HepG2 (cell line): ENCODE results near the gene NME7. TPM values are rescaled to one million over a fixed set of nuclear protein-coding genes. Genes with fewer than 3 reads are reported as not detected.

Experiments used
- ATAC-seq: fragments of 200-7000 bp; cut with Tn5 transposase; 3 replicates; pipeline ENCODE4 v1.9.1; 2020; ENCODE audit warnings: mild to moderate bottlenecking, moderate library complexity
- BruUV-seq: library from RNA; stranded (reverse); fragments of 400-500 nt; replicated peaks from 2 replicates; lab custom pipeline; 2021; lab: Mats Ljungman, UMichigan
- CTCF ChIA-PET: fragments of 300-600 bp; formaldehyde crosslinking; extraction: SDS; loops from one replicate; lab custom pipeline; 2021; ENCODE audit warnings: low total read pairs, inconsistent platforms, low intra/inter-chr PET ratio; lab: Yijun Ruan, JAX
- POLR2A ChIA-PET: fragments of 350-600 bp; sonication (Branson Sonifier 250); formaldehyde crosslinking; loops from one replicate; lab custom pipeline; 2020; ENCODE audit warnings: antibody characterized with exemption, inconsistent platforms; lab: Yijun Ruan, JAX
- DNase-seq: peaks from one replicate; pipeline ENCODE4 v3.0.0-alpha.2; 2015; ENCODE audit warnings: low spot score
- FAIRE-seq: peaks from 3 replicates; lab custom pipeline; 2011; peaks lifted over from hg19 to GRCh38; lab: Jason Lieb, UNC
- H2AFZ ChIP-seq: one replicate; pipeline ENCODE4 v1.6.1; 2011; ENCODE audit warnings: low read length, inconsistent platforms
- H3K27ac ChIP-seq: fragments of 300-600 bp; 3 replicates; pipeline ENCODE4 v1.8.0; 2011; ENCODE audit warnings: mixed run types, mild to moderate bottlenecking, mixed read lengths, low read length, inconsistent platforms; ENCODE audit not compliant: insufficient read depth; ENCODE audit errors: extremely low read length
- H3K27me3 ChIP-seq, 2 experiments: fragments of 200-600 bp in 1 of 2; 2 replicates in 1 of 2; 3 replicates in 1 of 2; pipeline versions ENCODE4 v1.6.0 to v1.8.0; 2011; ENCODE audit warnings: low read length in 2 of 2, mild to moderate bottlenecking in 2 of 2, moderate library complexity in 2 of 2, inconsistent platforms in 1 of 2; ENCODE audit not compliant: insufficient read depth in 2 of 2, control insufficient read depth in 1 of 2
- H3K36me3 ChIP-seq, 2 experiments: fragments of 200-600 bp in 1 of 2; replicated peaks in 1 of 2; 2 replicates in 1 of 2; 3 replicates in 1 of 2; pipeline versions ENCODE4 v1.5.1 to v1.8.0; 2011; ENCODE audit warnings: low read length in 2 of 2, inconsistent platforms in 1 of 2; ENCODE audit not compliant: insufficient read depth in 2 of 2, control insufficient read depth in 1 of 2
- H3K4me1 ChIP-seq: 2 replicates; pipeline ENCODE4 v1.5.1; 2012; ENCODE audit warnings: low read length, inconsistent platforms; ENCODE audit not compliant: insufficient read depth
- H3K4me2 ChIP-seq: 2 replicates; pipeline ENCODE4 v1.6.0; 2011; ENCODE audit warnings: low read depth, low read length, inconsistent platforms
- H3K4me3 ChIP-seq, 3 experiments: fragments of 200-600 bp in 1 of 3; sonication (generic), shearing (Covaris generic) in 1 of 3; replicated peaks in 1 of 3; 2 replicates each; pipeline ENCODE4 v1.5.1; 2011 to 2016; ENCODE audit warnings: low read length in 3 of 3, inconsistent platforms in 2 of 3, low read depth in 2 of 3, mild to moderate bottlenecking in 2 of 3, control low read depth in 1 of 3, mixed read lengths in 1 of 3; ENCODE audit not compliant: insufficient read depth in 1 of 3
- H3K79me2 ChIP-seq: one replicate; pipeline ENCODE4 v1.6.1; 2011; ENCODE audit warnings: low read length, inconsistent platforms; ENCODE audit not compliant: insufficient read depth
- H3K9ac ChIP-seq: 2 replicates; pipeline ENCODE4 v1.6.0; 2011; ENCODE audit warnings: mild to moderate bottlenecking, low read depth, low read length, inconsistent platforms; ENCODE audit not compliant: insufficient read depth
- H3K9me3 ChIP-seq: 2 replicates; pipeline ENCODE4 v1.5.1; 2012; ENCODE audit warnings: mild to moderate bottlenecking, low read length
- H4K20me1 ChIP-seq: 2 replicates; pipeline ENCODE4 v1.6.0; 2011; ENCODE audit warnings: inconsistent platforms, mild to moderate bottlenecking, low read length, moderate library complexity; ENCODE audit not compliant: insufficient read depth
- ARNTL ChIP-seq: sonication (generic); formaldehyde crosslinking; IDR thresholded peaks from 2 replicates; pipeline ENCODE4 v1.4.0; 2020; ENCODE audit warnings: mild to moderate bottlenecking, missing genetic modification reagents
- CEBPG ChIP-seq: IDR thresholded peaks from 2 replicates; pipeline ENCODE4 v1.6.1; 2016
- FOXO1 ChIP-seq: sonication (generic); formaldehyde crosslinking; IDR thresholded peaks from 2 replicates; pipeline ENCODE4 v1.4.0; 2020; ENCODE audit warnings: missing genetic modification reagents
- ZFYVE20 ChIP-seq: sonication (generic); formaldehyde crosslinking; IDR thresholded peaks from 2 replicates; pipeline ENCODE4 v1.8.0; 2023; ENCODE audit warnings: low read depth, mild to moderate bottlenecking, moderate library complexity, missing genetic modification reagents, borderline replicate concordance
- ZNF3 ChIP-seq: IDR thresholded peaks from 2 replicates; pipeline ENCODE4 v1.7.0; 2017; ENCODE audit warnings: inconsistent platforms
- ZNF333 ChIP-seq: sonication (generic); formaldehyde crosslinking; IDR thresholded peaks from 2 replicates; pipeline ENCODE4 v1.4.0; 2020; ENCODE audit warnings: mild to moderate bottlenecking, missing genetic modification reagents, borderline replicate concordance
- WGBS: methylation state at CpG from one replicate; pipeline ENCODE4 v1.1.6; 2017; ENCODE audit warnings: low lambda C conversion rate; 5-methylcytosine and 5-hydroxymethylcytosine counted together
- in situ Hi-C: cut with HindIII; loops from 2 replicates; pipeline ENCODE4 v1.10.0; 2017; ENCODE audit warnings: low pct_unique_long_range_greater_than_20kb; ENCODE audit not compliant: extremely low pct_ligation_motif_present
- intact Hi-C: fragments of 100-400 bp; cut with micrococcal nuclease; formaldehyde crosslinking; loops from one replicate; pipeline ENCODE4 v1.10.0; 2022; ENCODE audit not compliant: unreplicated experiment
- polyA plus RNA-seq, 8 experiments: library from polyadenylated mRNA; depleted of rRNA in 3 of 8; stranded (reverse) in 7 of 8; unstranded in 1 of 8; fragments of >200 nt; fragmentation: Illumina TruSeq in 4 of 8; extraction: Trizol in 4 of 8; gene quantifications; 2 replicates each; pipeline versions ENCODE4 v1.2.1 to v1.2.3, GENCODE V29; 2011 to 2016; ENCODE audit warnings: low read depth in 4 of 8, missing spikeins in 1 of 8, mixed read lengths in 1 of 8; ENCODE audit not compliant: insufficient read depth in 1 of 8
- total RNA-seq, 5 experiments: library from RNA; depleted of rRNA; stranded (reverse); fragments of >200 nt; fragmentation: Illumina TruSeq; extraction: Trizol; gene quantifications; 2 replicates each; pipeline ENCODE4 v1.2.3, GENCODE V29; 2016; ENCODE audit warnings: low read depth in 1 of 5
- TF ChIP-seq, protein P1 (sequence below): sonication (generic); formaldehyde crosslinking; IDR thresholded peaks from 2 replicates; pipeline ENCODE4 v1.4.0; 2020; ENCODE audit warnings: mild to moderate bottlenecking, missing genetic modification reagents
- TF ChIP-seq, protein P2 (sequence below): sonication (generic); formaldehyde crosslinking; IDR thresholded peaks from 2 replicates; pipeline ENCODE4 v1.5.0; 2020; ENCODE audit warnings: mild to moderate bottlenecking, missing genetic modification reagents
- TF ChIP-seq, protein P3 (sequence below): sonication (generic); formaldehyde crosslinking; IDR thresholded peaks from 2 replicates; pipeline ENCODE4 v1.4.0; 2020; ENCODE audit warnings: missing genetic modification reagents, borderline replicate concordance

NME7 gene
- total and polyA plus RNA-seq, 2 of the 13 experiments (the other 11 are each of a cell fraction or from before 2014, with no cell fraction given), result 9.4 to 22.5 TPM

DNA sequence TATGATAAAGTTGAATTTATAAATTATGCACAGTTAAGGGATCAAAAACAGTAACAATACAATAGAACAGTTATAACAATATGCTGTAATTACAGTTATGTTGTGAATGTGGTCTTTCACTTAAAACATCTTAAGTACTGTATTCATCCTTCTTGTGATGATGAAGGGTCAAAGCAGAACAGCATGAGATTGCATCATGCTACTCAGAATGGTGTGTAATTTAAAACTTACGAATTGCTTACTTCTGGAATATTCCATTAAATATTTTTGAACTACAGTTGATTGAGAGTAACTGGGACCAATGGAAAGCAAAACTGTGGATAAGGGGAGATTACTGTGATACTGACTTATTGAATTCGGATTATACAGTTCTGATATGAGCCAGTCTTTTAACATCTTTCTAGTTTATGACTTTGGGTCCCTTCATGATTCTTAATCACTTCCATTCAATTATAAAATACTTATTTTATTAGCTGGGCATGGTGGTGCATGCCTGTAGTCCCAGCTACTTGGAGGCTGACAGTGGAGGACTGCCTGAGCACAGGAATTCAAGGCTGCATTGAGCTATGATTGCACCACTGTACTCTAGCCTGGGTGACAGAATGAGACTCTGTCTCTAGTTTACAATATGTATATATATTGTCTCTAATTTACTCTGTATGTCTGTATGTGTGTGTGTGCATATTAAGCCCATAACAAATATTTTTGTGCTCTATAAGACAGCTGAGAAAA lies 217.9 kb downstream of the NME7 start:
- DNase-seq (no peak), ATAC-seq (no peak), FAIRE-seq (no peak)
- CTCF ChIA-PET, result no interaction called here
- peak overlapping the region; percentile 95 for H3K27ac ChIP-seq
- H2AFZ ChIP-seq, result no peak overlapping the region
- no peak overlapping the region for H3K9ac ChIP-seq
- H3K4me2 ChIP-seq, result no peak overlapping the region
- no peaks in the 10 kb centered on the region for H3K36me3 ChIP-seq
- in situ Hi-C loops (no loop called here), intact Hi-C loops (loop anchor here (5.0 kb wide), 2 partner anchors 103 to 198 kb away; no protein-coding TSS in a partner anchor)
- H3K4me3 ChIP-seq, result no peak overlapping the region
- no peaks in the 10 kb centered on the region for H4K20me1 ChIP-seq
- 96% methylated on average over 2 of the region's 2 CpGs for WGBS
- no TSS peak for BruUV-seq
- no peaks in the 10 kb centered on the region for H3K79me2 ChIP-seq
- peaks cover 66% of the 10 kb centered on the region for H3K4me1 ChIP-seq
- no peaks in the 10 kb centered on the region for H3K27me3 ChIP-seq
- no peaks in the 10 kb centered on the region for H3K9me3 ChIP-seq
- POLR2A ChIA-PET, result interaction anchor here (0.7 to 2.0 kb wide), 3 partner anchors 41 to 44 kb away, joined by 3 to 11 read pairs (median 8); partner anchors contain the start of gene ATP1B1
- TF ChIP-seq ZNF3 (0 out of 2 replicates have a peak, but pooled peaks have one; percentile 37), ZFYVE20 (CRISPR knock-in tag) (no peak), ZNF333 (CRISPR knock-in tag) (no peak), FOXO1 (CRISPR knock-in tag) (no peak), ARNTL (no peak), CEBPG (CRISPR knock-in tag) (peak; percentile 43; the same call in 1 of the 2 replicates)
- TF ChIP-seq, protein P1, sequence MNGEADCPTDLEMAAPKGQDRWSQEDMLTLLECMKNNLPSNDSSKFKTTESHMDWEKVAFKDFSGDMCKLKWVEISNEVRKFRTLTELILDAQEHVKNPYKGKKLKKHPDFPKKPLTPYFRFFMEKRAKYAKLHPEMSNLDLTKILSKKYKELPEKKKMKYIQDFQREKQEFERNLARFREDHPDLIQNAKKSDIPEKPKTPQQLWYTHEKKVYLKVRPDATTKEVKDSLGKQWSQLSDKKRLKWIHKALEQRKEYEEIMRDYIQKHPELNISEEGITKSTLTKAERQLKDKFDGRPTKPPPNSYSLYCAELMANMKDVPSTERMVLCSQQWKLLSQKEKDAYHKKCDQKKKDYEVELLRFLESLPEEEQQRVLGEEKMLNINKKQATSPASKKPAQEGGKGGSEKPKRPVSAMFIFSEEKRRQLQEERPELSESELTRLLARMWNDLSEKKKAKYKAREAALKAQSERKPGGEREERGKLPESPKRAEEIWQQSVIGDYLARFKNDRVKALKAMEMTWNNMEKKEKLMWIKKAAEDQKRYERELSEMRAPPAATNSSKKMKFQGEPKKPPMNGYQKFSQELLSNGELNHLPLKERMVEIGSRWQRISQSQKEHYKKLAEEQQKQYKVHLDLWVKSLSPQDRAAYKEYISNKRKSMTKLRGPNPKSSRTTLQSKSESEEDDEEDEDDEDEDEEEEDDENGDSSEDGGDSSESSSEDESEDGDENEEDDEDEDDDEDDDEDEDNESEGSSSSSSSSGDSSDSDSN (CRISPR knock-in tag), result no peak
- TF ChIP-seq, protein P2, sequence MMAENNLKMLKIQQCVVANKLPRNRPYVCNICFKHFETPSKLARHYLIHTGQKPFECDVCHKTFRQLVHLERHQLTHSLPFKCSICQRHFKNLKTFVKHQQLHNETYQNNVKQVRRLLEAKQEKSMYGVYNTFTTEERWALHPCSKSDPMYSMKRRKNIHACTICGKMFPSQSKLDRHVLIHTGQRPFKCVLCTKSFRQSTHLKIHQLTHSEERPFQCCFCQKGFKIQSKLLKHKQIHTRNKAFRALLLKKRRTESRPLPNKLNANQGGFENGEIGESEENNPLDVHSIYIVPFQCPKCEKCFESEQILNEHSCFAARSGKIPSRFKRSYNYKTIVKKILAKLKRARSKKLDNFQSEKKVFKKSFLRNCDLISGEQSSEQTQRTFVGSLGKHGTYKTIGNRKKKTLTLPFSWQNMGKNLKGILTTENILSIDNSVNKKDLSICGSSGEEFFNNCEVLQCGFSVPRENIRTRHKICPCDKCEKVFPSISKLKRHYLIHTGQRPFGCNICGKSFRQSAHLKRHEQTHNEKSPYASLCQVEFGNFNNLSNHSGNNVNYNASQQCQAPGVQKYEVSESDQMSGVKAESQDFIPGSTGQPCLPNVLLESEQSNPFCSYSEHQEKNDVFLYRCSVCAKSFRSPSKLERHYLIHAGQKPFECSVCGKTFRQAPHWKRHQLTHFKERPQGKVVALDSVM, result peak; percentile 94
- TF ChIP-seq, protein P3, sequence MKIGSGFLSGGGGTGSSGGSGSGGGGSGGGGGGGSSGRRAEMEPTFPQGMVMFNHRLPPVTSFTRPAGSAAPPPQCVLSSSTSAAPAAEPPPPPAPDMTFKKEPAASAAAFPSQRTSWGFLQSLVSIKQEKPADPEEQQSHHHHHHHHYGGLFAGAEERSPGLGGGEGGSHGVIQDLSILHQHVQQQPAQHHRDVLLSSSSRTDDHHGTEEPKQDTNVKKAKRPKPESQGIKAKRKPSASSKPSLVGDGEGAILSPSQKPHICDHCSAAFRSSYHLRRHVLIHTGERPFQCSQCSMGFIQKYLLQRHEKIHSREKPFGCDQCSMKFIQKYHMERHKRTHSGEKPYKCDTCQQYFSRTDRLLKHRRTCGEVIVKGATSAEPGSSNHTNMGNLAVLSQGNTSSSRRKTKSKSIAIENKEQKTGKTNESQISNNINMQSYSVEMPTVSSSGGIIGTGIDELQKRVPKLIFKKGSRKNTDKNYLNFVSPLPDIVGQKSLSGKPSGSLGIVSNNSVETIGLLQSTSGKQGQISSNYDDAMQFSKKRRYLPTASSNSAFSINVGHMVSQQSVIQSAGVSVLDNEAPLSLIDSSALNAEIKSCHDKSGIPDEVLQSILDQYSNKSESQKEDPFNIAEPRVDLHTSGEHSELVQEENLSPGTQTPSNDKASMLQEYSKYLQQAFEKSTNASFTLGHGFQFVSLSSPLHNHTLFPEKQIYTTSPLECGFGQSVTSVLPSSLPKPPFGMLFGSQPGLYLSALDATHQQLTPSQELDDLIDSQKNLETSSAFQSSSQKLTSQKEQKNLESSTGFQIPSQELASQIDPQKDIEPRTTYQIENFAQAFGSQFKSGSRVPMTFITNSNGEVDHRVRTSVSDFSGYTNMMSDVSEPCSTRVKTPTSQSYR (CRISPR knock-in tag), result no peak
